Loucy (cell line): ENCODE data around the gene HMGXB4.
A peak's percentile ranks its signal among the peaks of the same experiment; 100 is the strongest.

Source experiments
- H2AFZ ChIP-seq: fragments of 200-600 bp; sonication (generic); 2 replicates; pipeline ENCODE4 v1.6.0; 2016; ENCODE audit warnings: antibody characterized with exemption, mild to moderate bottlenecking, low read length, moderate library complexity
- H3F3A ChIP-seq: fragments of 200-600 bp; 2 replicates; pipeline ENCODE4 v1.6.0; 2016; ENCODE audit warnings: antibody characterized with exemption, low read depth, mild to moderate bottlenecking
- H3K27me3 ChIP-seq: fragments of 200-600 bp; sonication (generic); 2 replicates; pipeline ENCODE4 v1.6.1; 2014; ENCODE audit warnings: low read length, mild to moderate bottlenecking; ENCODE audit not compliant: insufficient read depth, poor library complexity, severe bottlenecking
- H3K36me3 ChIP-seq: fragments of 200-600 bp; sonication (generic); 2 replicates; pipeline ENCODE4 v1.6.1; 2016; ENCODE audit warnings: low read length; ENCODE audit not compliant: insufficient read depth
- H3K4me1 ChIP-seq: fragments of 200-600 bp; sonication (generic); 2 replicates; pipeline ENCODE4 v1.5.1; 2014; ENCODE audit warnings: low read length, mild to moderate bottlenecking; ENCODE audit not compliant: insufficient read depth, poor library complexity, severe bottlenecking
- H3K4me2 ChIP-seq: fragments of 200-600 bp; sonication (generic); 2 replicates; pipeline ENCODE4 v1.6.0; 2014; ENCODE audit warnings: antibody characterized with exemption, low read length, low read depth, mild to moderate bottlenecking; ENCODE audit not compliant: poor library complexity, severe bottlenecking
- H3K4me3 ChIP-seq: fragments of 200-600 bp; sonication (generic); 2 replicates; pipeline ENCODE4 v1.5.1; 2014; ENCODE audit warnings: low read length, mild to moderate bottlenecking, mixed read lengths; ENCODE audit not compliant: poor library complexity, severe bottlenecking
- H3K79me2 ChIP-seq: fragments of 200-600 bp; sonication (generic); 2 replicates; pipeline ENCODE4 v1.6.1; 2014; ENCODE audit warnings: low read length; ENCODE audit not compliant: insufficient read depth
- H3K9ac ChIP-seq: fragments of 200-600 bp; sonication (generic); 2 replicates; pipeline ENCODE4 v1.6.0; 2014; ENCODE audit warnings: mild to moderate bottlenecking, low read depth, low read length, moderate library complexity; ENCODE audit not compliant: poor library complexity, severe bottlenecking
- H3K9me2 ChIP-seq: fragments of 200-600 bp; sonication (generic); replicated peaks from 2 replicates; pipeline ENCODE4 v1.6.1; 2016; ENCODE audit warnings: low read depth, low read length, mixed read lengths
- H3K9me3 ChIP-seq: fragments of 200-600 bp; sonication (generic); 2 replicates; pipeline ENCODE4 v1.6.1; 2014; ENCODE audit warnings: mild to moderate bottlenecking, antibody characterized with exemption, low read length, low read depth; ENCODE audit not compliant: insufficient read depth
- H4K20me1 ChIP-seq: fragments of 200-600 bp; sonication (generic); 2 replicates; pipeline ENCODE4 v1.6.0; 2014; ENCODE audit warnings: antibody characterized with exemption, low read length, mild to moderate bottlenecking; ENCODE audit not compliant: insufficient read depth, poor library complexity, severe bottlenecking
- CTCF ChIP-seq: fragments of 200-600 bp; sonication (generic); conservative IDR thresholded peaks from 2 replicates; pipeline ENCODE4 v1.5.1; 2014; ENCODE audit warnings: mild to moderate bottlenecking, antibody characterized with exemption, low read length
- EZH2phosphoT487 ChIP-seq: fragments of 200-600 bp; IDR thresholded peaks from 2 replicates; pipeline ENCODE4 v1.6.1; 2018; ENCODE audit warnings: antibody characterized with exemption, mild to moderate bottlenecking, moderate library complexity, borderline replicate concordance

HMGXB4 gene

GRCh38 chr22:35327690-35328471, 70.6 kb downstream of the HMGXB4 start:
- Histone ChIP-seq H3K27me3 (no peaks in the 10 kb centered on the region), H3K9me3 (no peaks in the 10 kb centered on the region), H4K20me1 (no peaks in the 10 kb centered on the region), H3K79me2 (no peaks in the 10 kb centered on the region), H3K36me3 (peaks cover 48% of the 10 kb centered on the region; the same call in 1 of the 2 replicates), H3K4me3 (no peak overlapping the region), H2AFZ (no peak overlapping the region), H3K9me2 (no peaks in the 10 kb centered on the region), H3K4me1 (peaks cover 28% of the 10 kb centered on the region), H3K9ac (no peak overlapping the region), H3K4me2 (no peak overlapping the region), H3F3A (0 out of 2 replicates have a peak, but pooled peaks cover 3% of the 10 kb centered on the region)
- TF ChIP-seq CTCF (no peak), EZH2phosphoT487 (no peak)

GRCh38 chr22:35328472-35328885, 71.2 kb downstream of the HMGXB4 start:
- peaks cover 34% of the 10 kb centered on the region for H3K4me1 ChIP-seq
- H3K36me3 ChIP-seq: peaks cover 45% of the 10 kb centered on the region; the same call in 1 of the 2 replicates
- H3K9ac ChIP-seq: no peak overlapping the region
- no peak overlapping the region for H3K4me3 ChIP-seq
- H3K4me2 ChIP-seq: no peak overlapping the region
- no peaks in the 10 kb centered on the region for H3K9me2 ChIP-seq
- no peak for TF ChIP-seq EZH2phosphoT487
- TF ChIP-seq CTCF: no peak
- no peaks in the 10 kb centered on the region for H3K79me2 ChIP-seq
- no peaks in the 10 kb centered on the region for H3K27me3 ChIP-seq
- 0 out of 2 replicates have a peak, but pooled peaks cover 3% of the 10 kb centered on the region for H3F3A ChIP-seq
- no peaks in the 10 kb centered on the region for H4K20me1 ChIP-seq
- no peak overlapping the region for H2AFZ ChIP-seq
- H3K9me3 ChIP-seq: no peaks in the 10 kb centered on the region

- TF ChIP-seq EZH2phosphoT487 (no peak), CTCF (peak; percentile 35)
- H3K36me3 ChIP-seq: peaks cover 36% of the 10 kb centered on the region; the same call in 1 of the 2 replicates
- no peaks in the 10 kb centered on the region for H3K27me3 ChIP-seq
- peak overlapping the region; percentile 23 for H3K4me3 ChIP-seq
- no peaks in the 10 kb centered on the region for H4K20me1 ChIP-seq
- H3K9me3 ChIP-seq: no peaks in the 10 kb centered on the region
- H3K4me2 ChIP-seq: peak overlapping the region; percentile 67
- no peaks in the 10 kb centered on the region for H3K9me2 ChIP-seq
- H3F3A ChIP-seq: 0 out of 2 replicates have a peak, but pooled peaks cover 3% of the 10 kb centered on the region
- H2AFZ ChIP-seq: no peak overlapping the region
- peaks cover 42% of the 10 kb centered on the region for H3K4me1 ChIP-seq
- no peaks in the 10 kb centered on the region; the same call in 1 of the 2 replicates for H3K79me2 ChIP-seq
- peak overlapping the region; percentile 43 for H3K9ac ChIP-seq
These were observed 72.0 kb downstream of the HMGXB4 start for GRCh38 chr22:35329114-35329847.
